ENCODE measurements around the gene GPC1. TPM values are rescaled to one million over a fixed set of nuclear protein-coding genes. Genes with fewer than 3 reads are reported as not detected.
A peak's percentile ranks its signal among the peaks of the same experiment; 100 is the strongest.

The GPC1 gene
- total RNA-seq, 4 donors from 2014 or later: 117 to 153 (median 144) TPM

GRCh38 chr2:240451108-240451611 is 15.7 kb downstream of the GPC1 start:
- 21 to 45% methylated on average over 11 to 13 of the region's 13 CpGs for WGBS, 2 donors
- no peak for TF ChIP-seq CTCF (IDR thresholded peaks at IDR 0.05)
- no peak for TF ChIP-seq POLR2A (IDR thresholded peaks at IDR 0.05)
- TF ChIP-seq EP300 (IDR thresholded peaks at IDR 0.05): no peak
- Histone ChIP-seq H3K4me3 (no peak overlapping the region), H3K27me3 (peaks cover 0 to 6% of the 10 kb centered on the region in 2 donors), H3K36me3 (peaks cover 0 to 8% (median 0%) of the 10 kb centered on the region in 3 donors), H3K27ac (peak overlapping the region in 3 of 4 donors; percentile 1 to 65 (median 60)), H3K9me3 (no peaks in the 10 kb centered on the region), H3K4me1 (peaks cover 0 to 77% (median 39%) of the 10 kb centered on the region in 4 donors)
- DNase-seq (ENCODE audit: low spot score in 2 of 2): no peak

- 21 to 38% methylated on average over 12 to 18 of the region's 20 CpGs for WGBS, 2 donors
- H3K27me3 ChIP-seq: peaks cover 0 to 6% of the 10 kb centered on the region in 2 donors
- no peak for TF ChIP-seq EP300 (IDR thresholded peaks at IDR 0.05)
- no peak for TF ChIP-seq CTCF (IDR thresholded peaks at IDR 0.05)
- no peak for TF ChIP-seq POLR2A (IDR thresholded peaks at IDR 0.05)
- no peaks in the 10 kb centered on the region for H3K9me3 ChIP-seq
- peak overlapping the region; percentile 36 to 70 (median 52) for H3K4me3 ChIP-seq
- H3K36me3 ChIP-seq: no peaks in the 10 kb centered on the region
- H3K4me1 ChIP-seq: peaks cover 0 to 79% (median 41%) of the 10 kb centered on the region in 4 donors
- H3K27ac ChIP-seq: peak overlapping the region in 3 of 4 donors; percentile 12 to 65 (median 60)
- DNase-seq (ENCODE audit: low spot score in 2 of 2): no peak
Measured at GRCh38 chr2:240451791-240452461, 16.5 kb downstream of the GPC1 start.

GRCh38 chr2:240452462-240453256 is 17.2 kb downstream of the GPC1 start:
- Histone ChIP-seq H3K27ac (peak overlapping the region in 3 of 4 donors; percentile 65 to 75 (median 70)), H3K27me3 (peaks cover 0 to 6% of the 10 kb centered on the region in 2 donors), H3K4me1 (peaks cover 0 to 81% (median 41%) of the 10 kb centered on the region in 4 donors), H3K4me3 (peak overlapping the region; percentile 45 to 70 (median 54)), H3K36me3 (no peaks in the 10 kb centered on the region), H3K9me3 (no peaks in the 10 kb centered on the region)
- DNase-seq (ENCODE audit: low spot score in 2 of 2): no peak
- TF ChIP-seq POLR2A (IDR thresholded peaks at IDR 0.05): peak in 1 of 2 donors; percentile 41
- TF ChIP-seq EP300 (IDR thresholded peaks at IDR 0.05): no peak
- WGBS, 2 donors: 0 to 1% methylated on average over 41 to 56 of the region's 103 CpGs

- H3K4me1 ChIP-seq: peaks cover 0 to 79% (median 41%) of the 10 kb centered on the region in 4 donors
- H3K9me3 ChIP-seq: no peaks in the 10 kb centered on the region
- H3K36me3 ChIP-seq: no peaks in the 10 kb centered on the region
- DNase-seq (ENCODE audit: low spot score in 2 of 2): no peak
- no peak for TF ChIP-seq POLR2A (IDR thresholded peaks at IDR 0.05)
- TF ChIP-seq CTCF (IDR thresholded peaks at IDR 0.05): no peak
- no peak for TF ChIP-seq EP300 (IDR thresholded peaks at IDR 0.05)
- peaks cover 0 to 6% of the 10 kb centered on the region in 2 donors for H3K27me3 ChIP-seq
- WGBS, 2 donors: 12 to 14% methylated on average over 18 to 26 of the region's 81 CpGs
- peak overlapping the region; percentile 18 to 70 (median 42) for H3K4me3 ChIP-seq
- H3K27ac ChIP-seq: peak overlapping the region in 2 of 4 donors; percentile 67 to 69
Measured at GRCh38 chr2:240453461-240454105, 18.1 kb downstream of the GPC1 start.

Measured in tibial nerve (tissue), 4 donors.